Measurements from ENCODE around the gene PRSS27.

The PRSS27 gene

DNA sequence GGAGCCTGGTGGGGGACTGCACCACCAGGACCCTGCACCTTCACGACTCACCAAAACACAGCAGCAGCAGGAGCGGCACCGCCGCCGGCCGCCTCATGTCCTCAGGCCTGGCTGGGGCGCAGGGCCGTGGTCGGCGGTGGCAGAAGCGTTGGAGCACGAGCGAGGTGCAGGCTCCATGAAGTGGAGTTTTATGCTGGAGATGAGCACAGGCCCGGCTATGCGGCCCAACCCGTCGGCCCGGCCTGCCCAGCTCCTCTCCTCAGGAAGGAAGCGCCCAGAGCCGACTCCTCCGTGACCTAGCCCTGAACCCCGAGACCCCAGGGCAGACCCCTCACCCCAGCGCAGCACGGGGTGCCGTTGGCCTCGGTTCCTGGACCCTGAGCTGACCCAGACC is at the start of gene PRSS27:
Gene PRSS27, minus strand, starts transcription at position 161 of the 394 bp plus-strand sequence. Its CDS starts 64 bp downstream, at position 97.
- no peak for DNase-seq (ENCODE audit: low spot score)

DNA sequence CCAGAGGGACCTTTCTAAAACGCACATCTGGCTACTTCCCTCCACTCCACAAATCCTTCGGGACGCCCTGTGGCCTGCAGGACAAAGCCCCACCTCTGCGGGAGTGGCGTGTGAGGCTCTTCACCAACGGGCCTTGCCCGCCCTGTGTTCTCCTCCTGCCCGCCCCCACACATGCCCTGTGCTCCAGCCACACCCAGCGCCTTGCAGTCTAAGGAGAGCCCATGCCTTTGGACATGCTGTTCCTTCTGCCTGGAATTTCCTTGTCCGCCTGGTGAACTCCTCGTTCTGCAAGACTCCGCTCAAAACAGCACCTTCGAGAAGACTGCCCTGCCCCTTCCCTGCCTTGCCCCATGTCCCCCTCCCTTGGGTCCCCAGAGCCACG is 49.6 kb upstream of the PRSS27 start:
- no peak for DNase-seq (ENCODE audit: low spot score)

DNA sequence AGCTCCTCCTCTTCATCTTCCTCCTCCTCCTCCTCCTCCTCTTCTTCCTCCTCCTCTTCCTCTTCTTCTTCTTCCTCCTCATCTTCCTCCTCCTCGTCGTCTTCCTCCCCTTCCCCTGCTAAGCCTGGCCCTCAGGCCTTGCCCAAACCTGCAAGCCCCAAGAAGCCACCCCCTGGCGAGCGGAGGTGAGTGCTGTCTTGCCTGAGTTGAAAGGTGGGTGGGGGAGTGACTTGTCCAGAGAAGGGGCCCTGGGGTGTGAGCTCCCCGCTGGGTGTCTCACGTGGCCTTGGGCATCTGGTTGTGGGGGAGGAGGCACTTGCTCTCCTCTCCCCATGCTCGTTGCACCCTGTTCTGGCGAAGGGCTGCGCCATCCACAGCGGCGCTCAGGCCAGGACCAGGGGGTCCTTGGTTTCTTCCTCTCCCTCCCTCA is 49.1 kb upstream of the PRSS27 start:
- no peak for DNase-seq (ENCODE audit: low spot score)

DNA sequence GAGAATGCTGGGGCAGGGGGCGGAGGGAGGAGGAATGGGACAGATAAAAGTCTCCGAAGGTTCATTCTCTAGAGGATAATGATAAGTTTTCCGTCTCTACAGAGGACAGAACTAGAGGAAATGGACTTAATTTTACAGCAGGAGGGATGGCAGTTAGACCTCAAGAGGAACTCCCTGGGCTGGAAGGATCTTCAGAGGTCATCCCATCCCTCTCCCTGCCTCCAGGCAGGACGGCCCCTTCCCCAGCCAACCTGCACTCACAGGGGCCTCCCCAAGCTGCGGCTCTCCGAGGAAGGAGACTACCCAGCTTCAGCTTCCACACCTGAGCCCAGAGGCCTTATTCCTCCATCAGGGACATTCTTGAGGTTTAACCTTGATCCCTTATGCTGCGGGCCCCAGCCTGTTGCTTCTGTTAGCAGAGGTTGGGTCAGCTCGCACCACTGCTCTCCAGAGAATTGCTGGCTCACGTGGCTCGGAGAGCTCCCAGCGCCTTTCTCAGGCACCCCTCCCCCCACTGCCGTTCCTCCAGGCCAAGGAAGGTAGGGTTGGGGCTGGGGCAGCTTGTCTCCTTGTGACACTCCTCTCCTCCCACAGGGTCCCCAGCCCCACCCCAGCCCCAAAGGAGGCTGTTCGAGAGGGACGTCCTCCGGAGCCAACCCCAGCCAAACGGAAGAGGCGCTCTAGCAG is 48.5 kb upstream of the PRSS27 start:
- no peak for DNase-seq (ENCODE audit: low spot score)

DNA sequence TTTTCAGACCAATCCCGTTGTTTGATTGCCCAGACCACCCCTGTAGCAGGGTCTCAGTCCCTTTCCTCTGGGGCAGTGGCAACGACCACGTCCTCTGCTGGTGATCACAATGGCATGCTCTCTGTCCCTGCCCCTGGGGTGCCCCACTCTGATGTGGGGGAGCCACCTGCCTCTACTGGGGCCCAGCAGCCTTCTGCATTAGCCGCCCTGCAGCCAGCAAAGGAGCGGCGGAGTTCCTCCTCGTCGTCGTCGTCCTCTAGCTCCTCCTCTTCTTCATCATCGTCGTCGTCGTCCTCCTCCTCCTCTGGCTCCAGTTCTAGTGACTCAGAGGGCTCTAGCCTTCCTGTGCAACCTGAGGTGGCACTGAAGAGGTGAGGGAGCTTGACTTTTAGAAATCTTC is 47.9 kb upstream of the PRSS27 start:
- no peak for DNase-seq (ENCODE audit: low spot score)

DNA sequence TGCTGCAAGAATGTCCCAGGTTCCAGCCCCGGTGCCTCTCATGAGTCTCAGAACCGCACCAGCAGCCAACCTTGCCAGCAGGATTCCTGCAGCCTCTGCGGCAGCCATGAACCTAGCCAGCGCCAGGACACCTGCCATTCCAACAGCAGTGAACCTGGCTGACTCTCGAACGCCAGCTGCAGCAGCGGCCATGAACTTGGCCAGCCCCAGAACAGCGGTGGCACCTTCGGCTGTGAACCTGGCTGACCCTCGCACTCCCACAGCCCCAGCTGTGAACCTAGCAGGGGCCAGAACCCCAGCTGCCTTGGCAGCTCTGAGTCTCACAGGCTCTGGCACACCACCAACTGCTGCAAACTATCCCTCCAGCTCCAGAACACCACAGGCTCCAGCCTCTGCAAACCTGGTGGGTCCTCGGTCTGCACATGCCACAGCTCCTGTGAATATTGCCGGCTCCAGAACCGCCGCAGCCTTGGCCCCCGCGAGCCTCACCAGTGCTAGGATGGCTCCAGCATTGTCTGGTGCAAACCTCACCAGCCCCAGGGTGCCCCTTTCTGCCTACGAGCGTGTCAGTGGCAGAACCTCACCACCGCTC is 47.2 kb upstream of the PRSS27 start:
- no peak for DNase-seq (ENCODE audit: low spot score)

DNA sequence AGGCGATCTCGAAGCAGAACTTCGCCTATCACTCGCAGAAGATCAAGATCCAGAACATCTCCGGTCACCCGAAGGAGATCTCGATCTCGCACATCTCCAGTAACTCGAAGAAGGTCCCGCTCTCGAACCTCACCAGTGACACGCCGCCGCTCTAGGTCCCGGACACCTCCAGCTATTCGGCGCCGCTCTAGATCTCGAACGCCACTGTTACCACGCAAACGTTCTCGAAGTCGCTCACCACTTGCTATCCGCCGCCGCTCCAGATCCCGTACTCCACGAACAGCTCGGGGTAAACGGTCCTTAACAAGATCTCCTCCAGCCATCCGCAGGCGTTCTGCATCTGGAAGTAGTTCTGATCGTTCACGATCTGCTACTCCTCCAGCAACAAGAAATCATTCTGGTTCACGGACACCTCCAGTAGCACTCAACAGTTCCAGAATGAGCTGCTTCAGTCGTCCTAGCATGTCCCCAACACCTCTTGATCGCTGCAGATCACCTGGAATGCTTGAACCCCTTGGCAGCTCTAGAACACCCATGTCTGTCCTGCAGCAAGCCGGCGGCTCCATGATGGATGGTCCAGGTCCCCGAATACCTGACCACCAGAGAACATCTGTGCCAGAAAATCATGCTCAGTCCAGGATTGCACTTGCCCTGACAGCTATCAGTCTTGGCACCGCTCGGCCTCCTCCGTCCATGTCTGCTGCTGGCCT is 46.6 kb upstream of the PRSS27 start:
- no peak for DNase-seq (ENCODE audit: low spot score)

DNA sequence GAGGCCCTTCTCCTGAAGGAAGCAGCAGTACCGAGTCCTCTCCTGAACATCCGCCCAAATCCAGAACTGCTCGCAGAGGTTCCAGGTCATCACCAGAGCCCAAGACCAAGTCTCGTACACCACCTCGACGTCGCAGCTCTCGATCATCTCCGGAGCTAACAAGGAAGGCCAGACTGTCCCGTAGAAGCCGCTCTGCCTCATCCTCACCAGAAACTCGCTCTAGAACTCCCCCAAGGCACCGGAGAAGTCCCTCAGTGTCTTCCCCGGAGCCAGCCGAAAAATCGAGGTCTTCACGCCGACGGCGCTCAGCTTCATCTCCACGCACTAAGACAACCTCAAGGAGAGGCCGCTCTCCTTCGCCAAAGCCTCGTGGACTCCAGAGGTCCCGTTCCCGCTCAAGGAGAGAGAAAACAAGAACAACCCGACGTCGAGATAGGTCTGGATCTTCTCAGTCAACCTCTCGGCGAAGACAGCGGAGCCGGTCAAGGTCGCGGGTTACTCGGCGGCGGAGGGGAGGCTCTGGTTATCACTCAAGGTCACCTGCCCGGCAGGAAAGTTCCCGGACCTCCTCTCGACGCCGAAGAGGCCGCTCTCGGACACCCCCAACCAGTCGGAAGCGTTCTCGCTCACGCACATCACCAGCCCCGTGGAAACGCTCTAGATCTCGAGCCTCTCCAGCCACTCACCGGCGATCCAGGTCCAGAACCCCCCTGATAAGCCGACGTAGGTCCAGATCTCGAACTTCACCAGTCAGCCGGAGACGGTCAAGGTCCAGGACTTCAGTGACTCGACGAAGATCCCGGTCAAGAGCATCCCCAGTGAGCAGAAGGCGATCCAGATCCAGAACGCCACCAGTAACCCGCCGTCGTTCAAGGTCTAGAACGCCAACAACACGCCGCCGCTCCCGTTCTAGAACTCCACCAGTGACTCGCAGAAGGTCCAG is 45.7 kb upstream of the PRSS27 start:
- DNase-seq (ENCODE audit: low spot score), result no peak

DNA sequence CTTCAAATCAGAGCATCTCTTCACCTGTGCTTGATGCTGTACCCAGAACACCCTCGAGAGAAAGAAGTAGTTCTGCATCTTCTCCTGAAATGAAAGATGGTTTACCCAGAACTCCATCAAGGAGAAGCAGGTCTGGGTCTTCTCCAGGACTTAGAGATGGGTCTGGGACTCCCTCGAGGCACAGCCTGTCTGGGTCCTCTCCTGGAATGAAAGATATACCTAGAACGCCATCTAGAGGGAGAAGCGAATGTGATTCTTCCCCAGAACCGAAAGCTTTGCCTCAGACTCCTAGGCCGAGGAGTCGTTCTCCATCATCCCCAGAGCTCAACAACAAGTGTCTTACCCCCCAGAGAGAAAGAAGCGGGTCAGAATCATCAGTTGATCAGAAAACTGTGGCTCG is 44.7 kb upstream of the PRSS27 start:
- no peak for DNase-seq (ENCODE audit: low spot score)

DNA sequence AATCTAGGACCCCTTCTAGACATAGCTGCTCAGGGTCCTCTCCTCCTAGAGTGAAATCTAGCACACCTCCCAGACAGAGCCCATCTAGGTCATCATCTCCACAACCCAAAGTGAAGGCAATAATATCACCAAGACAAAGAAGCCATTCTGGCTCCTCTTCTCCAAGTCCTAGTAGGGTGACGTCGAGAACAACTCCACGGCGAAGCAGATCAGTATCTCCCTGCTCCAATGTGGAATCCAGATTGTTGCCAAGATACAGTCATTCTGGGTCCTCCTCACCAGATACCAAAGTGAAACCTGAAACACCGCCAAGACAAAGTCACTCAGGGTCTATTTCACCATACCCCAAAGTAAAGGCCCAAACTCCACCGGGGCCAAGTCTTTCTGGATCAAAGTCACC is 43.1 kb upstream of the PRSS27 start:
- DNase-seq (ENCODE audit: low spot score), result no peak

DNA sequence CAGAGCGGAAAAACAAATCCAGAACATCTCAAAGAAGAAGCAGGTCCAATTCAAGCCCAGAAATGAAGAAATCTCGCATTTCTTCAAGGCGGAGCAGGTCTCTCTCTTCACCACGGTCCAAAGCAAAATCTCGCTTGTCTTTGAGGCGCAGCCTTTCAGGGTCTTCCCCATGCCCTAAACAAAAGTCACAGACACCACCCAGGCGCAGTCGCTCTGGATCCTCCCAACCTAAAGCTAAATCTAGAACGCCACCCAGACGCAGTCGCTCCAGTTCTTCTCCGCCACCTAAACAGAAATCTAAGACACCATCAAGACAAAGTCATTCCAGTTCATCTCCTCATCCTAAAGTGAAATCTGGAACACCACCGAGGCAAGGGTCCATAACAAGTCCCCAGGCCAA is 42.7 kb upstream of the PRSS27 start:
- no peak for DNase-seq (ENCODE audit: low spot score)

DNA sequence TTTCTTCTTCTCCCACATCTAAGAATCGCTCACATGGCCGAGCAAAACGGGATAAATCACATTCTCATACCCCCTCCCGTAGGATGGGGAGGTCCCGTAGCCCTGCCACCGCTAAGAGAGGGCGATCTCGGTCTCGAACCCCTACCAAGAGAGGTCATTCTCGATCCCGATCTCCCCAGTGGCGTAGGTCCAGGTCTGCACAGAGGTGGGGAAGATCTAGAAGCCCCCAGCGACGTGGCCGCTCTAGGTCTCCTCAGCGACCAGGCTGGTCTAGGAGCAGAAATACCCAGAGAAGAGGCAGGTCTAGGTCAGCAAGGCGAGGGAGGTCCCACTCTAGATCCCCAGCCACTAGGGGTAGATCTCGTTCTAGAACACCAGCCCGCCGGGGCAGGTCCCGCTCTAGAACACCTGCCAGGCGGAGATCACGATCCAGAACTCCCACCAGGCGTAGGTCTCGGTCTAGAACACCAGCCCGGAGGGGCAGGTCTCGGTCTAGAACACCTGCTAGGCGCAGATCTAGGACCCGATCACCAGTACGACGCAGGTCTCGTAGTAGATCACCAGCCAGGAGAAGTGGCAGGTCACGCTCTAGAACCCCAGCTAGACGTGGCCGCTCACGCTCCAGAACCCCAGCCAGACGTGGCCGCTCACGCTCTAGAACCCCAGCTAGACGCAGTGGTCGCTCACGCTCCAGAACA is 42.0 kb upstream of the PRSS27 start:
- no peak for DNase-seq (ENCODE audit: low spot score)

DNA sequence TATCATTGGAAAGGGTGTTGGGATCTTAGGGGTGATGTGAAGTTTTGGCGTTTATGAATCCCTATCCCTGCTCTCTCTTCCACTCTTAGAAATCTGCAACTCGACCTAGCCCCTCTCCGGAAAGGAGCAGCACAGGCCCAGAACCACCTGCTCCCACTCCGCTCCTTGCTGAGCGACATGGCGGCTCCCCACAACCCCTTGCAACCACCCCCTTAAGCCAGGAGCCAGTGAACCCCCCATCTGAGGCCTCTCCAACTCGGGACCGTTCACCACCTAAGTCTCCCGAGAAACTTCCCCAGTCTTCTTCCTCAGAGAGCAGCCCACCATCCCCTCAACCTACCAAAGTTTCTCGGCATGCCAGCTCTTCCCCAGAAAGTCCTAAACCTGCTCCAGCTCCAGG is 41.4 kb upstream of the PRSS27 start:
- no peak for DNase-seq (ENCODE audit: low spot score)

DNA sequence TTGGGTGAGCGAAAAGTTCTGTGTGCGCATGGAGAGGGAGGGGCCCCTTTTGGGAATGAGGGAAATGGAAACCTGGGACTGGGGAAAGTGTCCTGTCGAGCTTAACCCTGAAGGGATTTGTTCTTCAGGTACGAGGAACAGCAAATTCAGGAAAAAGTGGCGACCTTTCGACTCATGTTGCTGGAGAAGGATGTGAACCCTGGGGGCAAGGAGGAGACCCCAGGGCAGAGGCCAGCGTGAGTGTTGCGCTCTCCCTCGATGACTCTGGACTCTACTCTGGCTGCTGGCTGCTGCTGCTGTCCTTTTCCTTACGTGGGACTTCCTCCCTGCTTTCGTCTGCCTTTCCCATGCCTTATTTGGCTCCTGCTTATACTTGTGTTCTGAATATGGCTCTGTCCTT is 37.3 kb upstream of the PRSS27 start:
- DNase-seq (ENCODE audit: low spot score), result no peak

DNA sequence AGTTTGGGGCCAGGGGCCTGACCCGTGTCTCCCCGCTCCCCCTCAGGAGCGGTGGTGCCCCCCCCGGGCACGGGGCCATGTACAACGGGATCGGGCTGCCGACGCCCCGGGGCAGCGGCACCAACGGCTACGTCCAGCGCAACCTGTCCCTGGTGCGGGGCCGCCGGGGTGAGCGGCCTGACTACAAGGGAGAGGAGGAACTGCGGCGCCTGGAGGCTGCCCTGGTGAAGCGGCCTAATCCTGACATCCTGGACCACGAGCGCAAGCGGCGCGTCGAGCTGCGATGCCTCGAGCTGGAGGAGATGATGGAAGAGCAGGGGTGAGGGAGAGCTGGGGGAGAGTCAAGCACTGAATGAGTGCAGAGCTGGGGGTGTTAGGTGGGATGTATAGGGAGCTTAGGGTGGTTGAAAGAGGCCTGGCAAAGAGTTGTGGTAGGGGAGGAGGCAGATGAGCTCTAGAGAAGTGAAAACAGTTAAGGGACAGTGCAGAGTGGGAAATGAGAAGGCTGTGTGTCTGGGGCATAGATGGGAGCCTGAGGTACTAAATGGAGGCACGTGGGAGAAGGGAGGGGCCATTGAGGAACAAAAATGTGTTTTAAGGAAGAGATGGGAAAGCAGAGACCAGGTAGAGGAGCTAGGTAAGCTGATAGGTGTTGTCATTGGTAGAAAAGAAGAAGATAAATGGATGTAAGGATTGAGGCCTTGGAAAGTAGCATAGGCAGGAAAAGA is 36.4 kb upstream of the PRSS27 start:
- no peak for DNase-seq (ENCODE audit: low spot score)

DNA sequence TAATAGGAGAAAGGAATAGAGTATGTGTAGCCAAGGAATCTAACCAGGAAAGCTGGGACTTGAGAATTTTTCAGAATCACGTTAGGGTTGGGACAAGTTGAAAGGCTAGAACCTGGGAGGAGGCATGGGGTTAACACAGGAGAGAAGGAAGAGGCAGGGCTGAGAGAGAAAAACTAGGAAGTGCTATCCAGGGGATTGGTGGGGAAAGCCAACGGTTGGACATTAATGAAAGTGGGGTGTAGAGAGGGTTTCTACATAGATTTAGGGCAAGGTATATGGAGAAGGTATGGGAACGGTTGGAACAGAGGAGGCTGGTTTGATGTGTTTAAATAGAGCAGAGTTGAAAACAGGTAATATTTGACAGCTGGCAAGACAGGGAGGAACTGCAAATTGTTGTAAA is 35.1 kb upstream of the PRSS27 start:
- no peak for DNase-seq (ENCODE audit: low spot score)

DNA sequence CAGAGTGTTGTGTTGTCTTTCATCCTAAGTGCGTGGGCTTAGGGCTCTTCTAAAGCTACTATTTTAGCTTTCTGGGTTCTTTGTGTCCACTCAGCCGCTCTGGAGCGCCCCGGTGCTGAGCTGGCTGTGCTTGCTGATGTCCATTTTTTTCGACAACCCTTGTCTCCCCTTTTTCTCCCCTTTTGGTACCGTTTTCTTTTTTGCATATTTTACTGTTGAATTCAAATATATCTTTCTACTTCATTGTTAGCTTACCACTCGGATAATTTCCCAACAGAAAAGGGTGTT is 33.7 kb upstream of the PRSS27 start:
- DNase-seq (ENCODE audit: low spot score), result no peak

DNA sequence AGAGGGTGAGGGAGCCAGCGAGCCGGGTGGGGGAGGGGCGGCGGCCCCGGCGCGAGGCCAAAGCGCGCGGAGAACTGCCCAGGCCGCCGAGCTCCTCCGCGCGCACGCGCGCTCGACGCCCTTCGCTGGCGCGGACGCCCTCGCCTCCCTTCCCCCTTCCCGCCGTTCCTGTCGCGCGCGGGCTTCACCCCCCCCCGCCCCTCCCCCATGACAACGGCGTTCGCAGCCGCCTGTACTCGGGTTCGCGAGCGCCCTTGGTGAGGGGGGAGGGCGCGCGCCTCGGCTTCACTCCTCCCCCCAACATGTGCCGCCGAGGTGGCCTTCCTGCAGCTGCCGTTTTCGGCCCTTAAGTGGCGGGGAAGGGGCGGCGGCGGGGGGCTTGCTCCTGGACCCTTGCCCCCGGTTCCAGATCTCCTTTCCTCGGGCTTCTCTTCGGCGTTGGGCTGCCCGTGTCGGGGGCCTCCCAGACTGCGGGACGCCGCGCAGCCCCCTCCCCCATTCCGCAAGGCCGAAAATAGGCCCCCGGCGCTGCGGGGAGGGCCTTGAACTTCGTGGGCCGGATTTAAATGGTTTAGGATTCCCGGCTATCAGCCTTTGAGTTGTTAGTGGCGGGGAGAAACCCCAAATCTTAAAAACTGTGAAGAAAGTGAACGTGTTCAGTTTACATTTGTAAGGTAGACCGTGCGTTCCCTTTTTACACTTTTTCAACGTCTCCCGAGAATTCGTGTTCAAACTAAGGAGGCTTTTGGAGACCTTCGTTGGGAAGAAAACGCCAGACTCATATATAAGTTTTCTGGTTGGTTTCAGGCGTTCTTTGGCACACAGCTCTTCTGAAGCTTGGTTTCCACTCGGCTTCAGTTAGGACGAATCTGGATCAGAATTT is 33.1 kb upstream of the PRSS27 start:
- peak; percentile 86 for DNase-seq (ENCODE audit: low spot score)

DNA sequence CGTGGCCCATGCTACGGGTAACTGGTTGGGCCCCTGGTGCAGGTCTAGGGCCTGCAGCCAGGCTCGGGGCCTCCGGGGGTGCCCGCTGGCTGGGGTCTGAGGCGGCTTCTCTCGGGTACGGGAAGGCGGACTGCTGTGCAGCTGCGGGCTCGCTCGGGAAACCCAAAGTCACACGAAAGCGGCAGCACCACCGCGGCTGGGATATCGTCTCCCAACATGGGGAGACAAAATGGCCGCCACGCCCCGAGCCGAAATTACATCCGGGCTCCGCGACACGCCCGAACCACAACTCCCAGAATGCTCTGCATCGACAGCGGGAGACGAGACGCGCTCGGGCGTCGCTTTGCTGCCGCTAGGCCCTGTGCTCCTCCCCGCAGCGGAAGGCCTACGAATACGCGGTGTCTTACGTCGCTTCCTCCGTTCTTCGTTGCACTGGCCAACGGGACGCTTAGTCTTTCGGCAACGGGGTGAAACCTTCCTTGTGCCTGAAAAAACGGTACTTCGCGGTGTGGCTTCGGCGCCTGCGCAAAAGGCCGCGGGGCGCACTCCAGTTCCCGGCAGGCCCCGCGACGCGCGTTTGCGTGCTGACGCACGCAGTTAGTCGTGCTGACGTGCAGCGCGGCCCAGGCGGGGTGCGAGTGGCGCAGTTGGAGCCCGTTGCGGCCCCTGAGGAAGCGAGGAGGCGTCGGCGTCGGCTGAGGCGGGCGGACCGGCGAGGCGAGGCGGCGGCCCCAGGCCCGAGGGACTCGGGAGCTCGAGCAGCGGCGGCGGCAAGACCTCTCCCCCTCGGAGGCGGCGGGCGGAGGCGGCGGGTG is 32.2 kb upstream of the PRSS27 start, which contains the start of gene SRRM2:
Gene SRRM2, plus strand, starts transcription at position 604 of the 815 bp plus-strand sequence. CDS start 3,727 bp downstream, outside the sequence.
- peak; percentile 95 for DNase-seq (ENCODE audit: low spot score)

Data from COLO829 (cell line).